ENCODE measurements around the gene TLE3.

TLE3 gene

DNA sequence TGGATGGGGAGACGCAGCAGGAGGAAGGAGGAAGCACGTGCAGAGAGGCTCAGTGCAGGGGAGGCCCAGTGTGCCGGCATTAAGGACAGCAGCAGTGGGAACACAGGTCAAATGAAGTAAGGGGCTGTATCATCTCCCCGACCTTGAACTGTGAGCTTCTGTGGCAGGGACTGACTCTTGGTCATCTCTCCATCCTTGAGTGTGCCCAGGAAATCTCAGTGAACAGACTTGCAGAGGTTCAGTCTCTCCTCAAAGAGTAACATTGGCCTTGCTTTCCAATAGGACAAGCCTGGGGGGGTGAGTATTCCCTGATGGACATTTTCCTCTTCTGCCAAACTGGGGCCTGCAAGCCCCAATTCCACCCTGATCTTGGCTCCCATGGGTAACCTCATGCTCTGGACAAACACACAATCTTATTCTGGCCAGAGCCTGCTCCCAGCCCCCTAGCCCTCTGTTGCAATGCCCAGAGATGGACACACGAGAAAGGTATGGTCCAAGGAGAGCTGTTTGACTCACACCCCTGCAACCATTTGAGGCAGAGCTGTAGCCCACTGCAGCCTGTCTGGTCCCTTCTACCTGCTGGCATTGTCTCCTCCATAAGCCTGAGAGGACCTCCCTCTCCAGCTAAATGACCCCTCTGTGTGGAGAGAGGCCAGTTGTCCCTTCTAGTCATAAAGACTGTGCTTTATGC, 50.9 kb downstream of the TLE3 start:
- DNase-seq: no peak

DNA sequence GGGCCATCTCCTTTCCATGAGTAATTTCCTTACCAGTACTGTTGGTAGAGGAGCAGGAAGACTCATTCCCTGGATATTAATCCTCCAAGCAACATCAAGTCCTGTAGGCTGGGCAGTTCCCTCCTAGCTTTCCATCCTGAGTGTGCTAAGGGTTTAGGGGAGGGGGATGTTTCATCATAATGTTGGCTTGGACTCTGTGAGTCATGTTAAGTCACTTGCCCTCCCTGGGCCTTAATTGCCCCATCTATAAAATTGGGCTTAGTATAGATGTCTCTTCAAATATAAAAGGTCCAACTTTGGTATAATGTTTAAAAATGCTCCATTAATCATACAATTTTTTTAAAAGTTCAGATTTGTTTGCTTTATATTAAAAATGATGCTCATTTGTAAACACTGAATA, 52.7 kb downstream of the TLE3 start:
- DNase-seq: no peak

- DNase-seq: no peak
These were observed 53.5 kb downstream of the TLE3 start for GRCh38 chr15:70044168-70044567.

DNA sequence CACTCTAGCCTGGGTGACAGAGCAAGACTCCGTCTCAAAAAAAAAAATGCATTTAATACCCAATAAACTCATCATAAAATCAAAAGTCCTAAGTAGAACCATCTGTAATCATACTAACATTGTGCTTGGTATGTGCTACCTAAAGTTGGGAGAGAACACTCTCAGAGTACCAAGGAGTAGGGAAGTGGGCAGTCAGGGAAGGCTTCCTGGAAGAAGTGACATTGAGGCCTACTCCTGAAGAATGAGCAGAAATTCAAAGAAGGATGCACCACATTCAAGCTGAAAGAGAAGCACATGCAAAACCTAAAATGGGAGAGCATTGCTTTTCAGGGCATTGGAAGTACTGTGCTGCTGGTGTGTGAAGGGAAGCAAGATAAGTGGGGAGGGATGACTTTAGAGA, 54.1 kb downstream of the TLE3 start:
- no peak for DNase-seq

DNA sequence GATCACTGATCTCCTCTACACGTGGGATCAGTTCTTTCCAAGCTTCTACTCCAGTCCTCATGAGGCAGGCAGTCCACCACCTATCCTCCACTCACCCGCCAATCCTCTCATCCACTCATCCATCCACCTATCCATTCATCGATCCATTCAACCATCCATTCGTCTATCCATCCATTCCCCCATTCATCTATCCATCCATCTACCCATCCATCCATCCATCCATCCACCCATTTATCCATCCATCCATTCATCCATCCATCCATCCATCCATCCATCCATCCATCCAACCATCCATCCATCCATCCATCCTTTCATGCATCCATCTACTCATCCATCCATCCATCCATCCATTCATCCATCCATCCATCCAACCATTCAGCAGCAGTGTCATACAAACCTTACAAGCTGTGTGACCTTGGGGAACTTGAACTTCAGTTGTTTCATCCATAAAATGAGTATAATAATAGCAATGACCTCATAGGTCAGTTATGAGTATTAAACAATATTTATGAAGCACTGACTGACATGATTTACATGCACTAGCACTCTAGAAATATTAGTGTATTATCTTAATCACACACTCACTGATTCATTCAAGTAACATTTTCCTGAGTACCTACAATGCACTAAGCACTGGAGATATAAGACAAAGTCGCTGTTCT, 55.0 kb downstream of the TLE3 start:
- DNase-seq: no peak

DNA sequence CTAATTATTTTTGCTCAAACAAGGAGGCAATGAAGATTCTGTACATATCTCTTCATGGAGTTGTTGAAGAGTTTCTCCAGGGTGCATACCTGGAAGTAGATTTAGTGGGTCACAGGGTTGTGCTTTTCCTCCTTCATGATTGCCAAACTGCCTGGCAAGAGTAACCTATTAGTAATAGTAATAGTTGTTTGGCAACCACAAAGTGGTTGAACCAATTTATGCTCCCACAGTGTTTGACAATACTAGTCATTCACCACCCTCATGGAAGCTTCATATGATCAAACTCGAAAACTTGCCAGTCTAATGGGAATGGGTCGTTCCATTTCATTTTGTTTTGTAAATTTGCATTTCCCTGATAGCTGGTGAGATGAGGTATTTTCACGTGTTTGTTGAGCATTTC, 57.8 kb downstream of the TLE3 start:
- no peak for DNase-seq

DNA sequence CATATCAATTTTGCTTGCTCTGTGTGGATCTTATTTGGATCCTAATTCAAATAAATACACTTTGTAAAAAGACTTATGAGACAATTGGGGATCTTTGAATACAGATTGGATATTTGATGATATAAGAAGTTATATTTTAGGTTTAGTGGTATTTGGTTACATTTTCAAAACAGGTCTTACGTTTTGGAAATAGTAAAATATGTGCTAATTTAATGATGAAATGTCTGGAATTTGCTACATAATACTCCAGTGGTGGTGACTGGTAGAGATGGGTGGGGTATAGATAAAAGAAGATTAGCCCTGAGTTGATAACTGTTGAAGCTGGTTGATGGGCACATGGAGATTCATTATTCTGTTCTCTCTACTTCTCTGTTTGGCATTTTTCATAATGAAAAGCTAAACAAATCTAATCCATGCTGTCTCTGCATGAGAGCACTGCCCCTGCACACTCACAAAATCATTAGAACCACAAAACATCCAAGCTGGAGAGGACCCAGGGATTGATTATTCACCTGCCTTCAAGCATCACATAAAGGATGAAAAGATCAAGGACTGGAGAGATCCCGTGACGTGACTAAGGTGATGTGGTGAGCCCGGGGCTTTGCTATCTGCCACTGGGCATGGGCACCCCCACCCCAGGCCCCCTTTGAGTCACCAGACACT, 58.9 kb downstream of the TLE3 start:
- no peak for DNase-seq

- DNase-seq: no peak
These were observed 60.5 kb downstream of the TLE3 start for GRCh38 chr15:70037292-70037640.

DNA sequence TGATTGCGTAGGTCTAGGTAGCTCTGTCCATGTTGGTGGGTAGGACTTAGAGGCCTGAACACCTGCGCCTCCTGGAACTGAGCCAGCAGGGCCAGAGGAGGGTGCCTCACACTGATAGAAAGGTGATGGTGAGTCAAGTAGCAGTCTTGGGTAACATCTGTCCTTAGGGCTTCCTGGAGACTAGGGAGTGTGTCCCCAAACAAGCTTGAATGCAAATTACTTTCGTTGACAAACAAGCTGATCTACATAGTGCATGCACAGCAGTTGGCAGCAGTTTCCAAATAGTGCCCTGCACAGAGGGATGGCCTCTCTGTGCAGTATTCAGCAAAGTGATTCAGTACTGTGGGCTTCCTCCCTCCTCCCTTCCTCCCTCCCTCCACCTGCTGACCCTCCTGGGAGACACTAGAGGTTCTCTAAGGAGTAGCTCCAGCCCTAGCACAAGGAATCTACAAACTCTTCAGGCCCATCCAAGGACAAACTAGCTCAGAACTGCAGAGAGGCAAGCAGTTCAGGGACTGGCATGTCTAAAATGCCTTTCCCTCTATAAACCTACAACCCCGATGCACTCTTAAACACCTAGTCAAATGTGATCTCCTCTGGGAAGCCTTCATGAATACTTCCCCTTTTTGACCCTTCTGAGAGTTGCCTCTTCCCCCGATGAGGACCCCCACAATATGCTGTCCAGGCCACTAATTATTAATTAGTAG, 61.0 kb downstream of the TLE3 start:
- no peak for DNase-seq

GRCh38 chr15:70035719-70036077, 62.0 kb downstream of the TLE3 start:
- DNase-seq: peak; percentile 8

DNA sequence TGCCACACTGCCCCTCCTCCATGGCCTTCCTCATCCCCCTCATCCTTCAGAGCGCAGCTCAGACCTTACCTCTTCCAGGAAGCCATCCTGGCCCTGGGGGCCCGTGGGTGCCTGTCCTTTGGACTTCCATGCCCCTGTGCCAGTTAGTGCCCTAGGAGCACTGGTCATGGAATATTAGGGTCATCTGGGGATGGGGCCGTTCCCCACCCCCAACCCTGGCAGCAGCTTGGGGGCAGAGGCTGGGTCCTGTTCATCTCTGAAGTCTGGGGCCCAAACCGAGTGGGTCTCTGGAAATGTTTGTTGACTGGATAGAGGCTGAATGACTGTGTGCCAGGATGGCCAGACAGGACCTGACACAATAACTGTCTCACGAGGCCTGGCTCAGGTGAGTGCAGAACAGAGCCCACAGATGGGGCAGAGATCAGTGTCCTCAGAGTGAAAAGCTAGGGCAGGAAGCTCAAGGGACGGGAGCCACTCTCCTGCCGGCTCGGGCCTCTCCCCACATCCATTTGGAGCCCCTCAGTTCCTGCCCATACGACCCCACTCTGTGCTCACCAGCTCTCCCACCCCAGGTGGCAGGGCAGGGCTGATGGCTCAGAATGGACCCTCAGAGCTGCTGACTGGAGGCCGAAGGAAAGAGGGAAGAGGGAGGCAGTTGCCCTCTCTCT, 62.5 kb downstream of the TLE3 start:
- DNase-seq: no peak

DNA sequence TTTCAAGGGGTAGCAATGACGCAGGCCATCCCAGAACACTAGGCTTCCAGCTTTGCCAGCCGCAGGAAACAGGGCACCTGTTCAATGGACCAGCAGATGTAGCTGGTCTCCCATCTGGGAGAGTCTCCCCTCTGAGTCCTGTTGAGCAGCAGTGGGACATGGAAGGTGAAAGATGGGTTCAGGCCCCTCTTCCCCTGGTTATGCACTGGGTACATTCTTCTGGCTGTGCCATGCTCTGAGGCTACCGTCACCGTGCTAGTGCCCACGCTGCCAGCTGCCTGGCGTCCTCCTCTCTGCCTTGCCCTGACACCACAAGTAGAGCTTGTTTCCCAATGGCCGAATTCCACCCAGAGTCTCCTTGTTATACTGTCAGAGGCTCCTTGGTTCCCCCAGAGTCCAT, 63.1 kb downstream of the TLE3 start:
- no peak for DNase-seq

GRCh38 chr15:70034141-70034540, 63.6 kb downstream of the TLE3 start:
- no peak for DNase-seq

- no peak for DNase-seq
These were observed 64.1 kb downstream of the TLE3 start for GRCh38 chr15:70033529-70034140.

- no peak for DNase-seq
These were observed 64.6 kb downstream of the TLE3 start for GRCh38 chr15:70033109-70033508.

GRCh38 chr15:70032509-70032908, 65.2 kb downstream of the TLE3 start:
- no peak for DNase-seq

- no peak for DNase-seq
These were observed 66.0 kb downstream of the TLE3 start for GRCh38 chr15:70031713-70032112.

DNA sequence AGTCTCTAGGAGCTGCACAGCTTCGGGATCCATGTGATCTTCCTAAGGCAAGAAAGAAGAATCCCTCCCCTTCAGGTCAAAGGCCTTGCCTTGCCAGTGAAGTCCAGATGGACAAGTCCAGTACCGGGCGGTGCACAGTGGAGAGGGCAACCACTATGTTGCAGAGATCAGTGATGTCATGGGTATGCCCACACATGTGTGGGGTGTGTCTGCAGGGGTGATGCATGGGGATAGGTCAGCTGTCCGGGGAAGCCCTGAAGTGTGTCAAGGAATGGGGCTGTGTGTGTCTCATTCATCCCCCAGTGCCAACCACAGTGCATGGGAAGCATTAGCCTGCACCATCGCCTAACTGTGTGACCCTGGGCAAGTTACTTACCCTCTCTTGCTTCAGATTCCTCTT, 66.5 kb downstream of the TLE3 start:
- no peak for DNase-seq

- no peak for DNase-seq
These were observed 66.9 kb downstream of the TLE3 start for GRCh38 chr15:70030851-70031250.

GRCh38 chr15:70029297-70029701, 68.4 kb downstream of the TLE3 start:
- DNase-seq: no peak

DNA sequence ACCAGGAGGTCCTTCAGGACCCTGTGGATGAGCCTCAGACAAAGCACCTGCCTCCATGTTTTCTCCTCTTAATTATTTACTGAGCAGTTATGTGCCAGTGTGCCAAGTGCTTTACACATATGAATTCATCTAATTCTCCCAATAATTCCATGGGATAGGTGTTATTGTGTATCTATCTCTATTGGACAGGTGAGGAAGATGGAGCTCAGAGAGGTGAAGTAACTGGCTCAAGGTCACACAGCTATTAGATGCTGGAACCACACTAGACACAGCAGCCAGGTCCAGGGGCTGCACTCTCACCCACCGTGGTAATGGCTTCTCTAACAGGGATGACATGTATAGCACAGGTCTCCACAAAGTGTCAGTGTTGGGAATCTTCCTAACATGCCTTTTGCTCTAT, 70.2 kb downstream of the TLE3 start:
- DNase-seq: no peak

GRCh38 chr15:70026991-70027390, 70.7 kb downstream of the TLE3 start:
- no peak for DNase-seq

All from KG1 (cell line).